SK-N-MC (cell line): ENCODE data around the gene TMEM174.
"Not testable (repeated sequence)": the region's sequence is repeated elsewhere in the genome, so short reads cannot be mapped to it uniquely, and the experiment has no call there.

Experiments used
- DNase-seq: peaks from one replicate; pipeline ENCODE4 v3.0.0-alpha.2; 2011; ENCODE audit warnings: low read depth, low spot score
- H3K27ac ChIP-seq: fragments of 200-600 bp; sonication (generic); 2 replicates; pipeline ENCODE4 v1.5.1; 2016; ENCODE audit warnings: mixed run types
- H3K36me3 ChIP-seq: fragments of 200-600 bp; sonication (generic); 2 replicates; pipeline ENCODE4 v1.6.1; 2017; ENCODE audit warnings: antibody characterized with exemption, low read length, mixed read lengths; ENCODE audit not compliant: insufficient read depth
- H3K4me3 ChIP-seq: fragments of 200-600 bp; sonication (generic); 2 replicates; pipeline ENCODE4 v1.5.1; 2016
- H3K9ac ChIP-seq: fragments of 200-600 bp; sonication (generic); 2 replicates; pipeline ENCODE4 v1.8.0; 2017; ENCODE audit warnings: mixed run types, mixed read lengths; ENCODE audit not compliant: insufficient read length
- H3K9me3 ChIP-seq: fragments of 200-600 bp; sonication (generic); 2 replicates; pipeline ENCODE4 v1.6.1; 2017; ENCODE audit warnings: low read depth, mild to moderate bottlenecking, antibody characterized with exemption, low read length, moderate library complexity, mixed read lengths
- EZH2 ChIP-seq: fragments of 200-600 bp; sonication (generic); IDR thresholded peaks from one replicate; pipeline ENCODE4 v1.6.1; 2017; ENCODE audit warnings: antibody characterized with exemption
- FOXP2 ChIP-seq: optimal IDR thresholded peaks from 2 replicates; pipeline ENCODE3; 2011; ENCODE audit warnings: mild to moderate bottlenecking, moderate library complexity; ENCODE audit not compliant: insufficient read depth; ENCODE audit errors: extremely low read length, control extremely low read depth
- POLR2AphosphoS5 ChIP-seq: IDR thresholded peaks from 2 replicates; pipeline ENCODE4 v1.6.1; 2012; ENCODE audit warnings: mild to moderate bottlenecking, low read depth, low read length, borderline replicate concordance

Gene TMEM174

GRCh38 chr5:73205305-73205704 lies 32.3 kb downstream of the TMEM174 start:
- H3K27ac ChIP-seq, result no peak overlapping the region
- DNase-seq, result no peak

DNA sequence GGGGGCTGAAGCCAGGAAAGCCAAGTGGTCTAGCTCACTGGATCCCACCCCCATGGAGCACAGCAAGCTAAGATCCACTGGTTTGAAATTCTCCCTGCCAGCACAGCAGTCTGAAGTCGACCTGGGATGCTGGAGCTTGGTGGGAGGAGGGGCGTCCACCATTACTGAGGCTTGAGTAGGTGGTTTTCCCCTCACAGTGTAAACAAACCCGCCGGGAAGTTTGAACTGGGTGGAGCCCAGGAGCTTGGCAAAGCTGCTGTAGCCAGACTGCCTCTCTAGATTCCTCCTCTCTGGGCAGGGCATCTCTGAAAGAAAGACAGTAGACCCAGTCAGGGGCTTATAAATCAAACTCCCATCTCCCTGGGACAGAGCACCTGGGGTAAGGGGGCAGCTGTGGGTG lies 34.2 kb downstream of the TMEM174 start:
- not testable (repeated sequence) for H3K27ac ChIP-seq, H3K4me3 ChIP-seq, H3K9me3 ChIP-seq, H3K36me3 ChIP-seq, DNase-seq, H3K9ac ChIP-seq

More at GRCh38 chr5:73205305-73205704, 32.3 kb downstream of the TMEM174 start:
- TF ChIP-seq FOXP2 (no peak), POLR2AphosphoS5 (no peak), EZH2 (no peak)
- Histone ChIP-seq H3K9ac (no peak overlapping the region), H3K36me3 (no peaks in the 10 kb centered on the region), H3K4me3 (no peak overlapping the region), H3K9me3 (no peaks in the 10 kb centered on the region)

- H3K9me3 ChIP-seq, result not testable (repeated sequence)
Observed at GRCh38 chr5:73209075-73209474, 36.1 kb downstream of the TMEM174 start.

GRCh38 chr5:73212693-73213092 lies 39.7 kb downstream of the TMEM174 start:
- not testable (repeated sequence) for H3K9me3 ChIP-seq, H3K4me3 ChIP-seq, DNase-seq, H3K9ac ChIP-seq, H3K36me3 ChIP-seq, H3K27ac ChIP-seq

More at GRCh38 chr5:73209075-73209474, 36.1 kb downstream of the TMEM174 start:
- not testable (repeated sequence) for H3K36me3 ChIP-seq, DNase-seq, H3K9ac ChIP-seq, H3K4me3 ChIP-seq, H3K27ac ChIP-seq

DNA sequence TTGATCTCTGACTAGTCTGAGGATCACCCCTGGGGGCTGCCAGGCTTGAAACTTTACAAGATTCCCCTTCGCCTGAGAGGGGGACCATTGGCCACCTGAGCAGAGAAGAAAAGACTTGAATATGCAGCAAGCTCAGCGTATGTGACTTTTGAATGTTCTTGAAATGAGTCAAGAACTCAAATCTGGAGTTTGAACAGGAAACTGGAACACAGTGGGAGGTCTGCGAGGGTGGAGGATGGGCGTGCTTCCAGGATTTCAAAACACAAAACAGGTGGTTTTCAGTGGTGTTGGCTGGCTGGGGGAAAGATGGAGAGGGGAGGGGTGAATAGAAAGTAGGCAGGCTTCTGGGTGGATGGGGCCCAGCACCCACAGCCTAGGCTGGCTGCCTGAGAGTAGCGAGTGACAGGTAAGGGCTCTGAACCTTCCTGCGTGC lies 40.6 kb downstream of the TMEM174 start:
- peak; percentile 76 for DNase-seq
- TF ChIP-seq FOXP2 (peak; percentile 53), EZH2 (no peak), POLR2AphosphoS5 (no peak)
- H3K27ac ChIP-seq, result no peak overlapping the region
- no peak overlapping the region for H3K9ac ChIP-seq
- no peak overlapping the region for H3K4me3 ChIP-seq
- no peaks in the 10 kb centered on the region for H3K9me3 ChIP-seq
- no peaks in the 10 kb centered on the region for H3K36me3 ChIP-seq

GRCh38 chr5:73214306-73214705 lies 41.3 kb downstream of the TMEM174 start:
- H3K9me3 ChIP-seq, result no peaks in the 10 kb centered on the region
- H3K9ac ChIP-seq, result no peak overlapping the region
- no peak overlapping the region for H3K4me3 ChIP-seq
- TF ChIP-seq EZH2 (no peak), FOXP2 (no peak), POLR2AphosphoS5 (no peak)
- no peak for DNase-seq
- no peak overlapping the region for H3K27ac ChIP-seq
- no peaks in the 10 kb centered on the region for H3K36me3 ChIP-seq

DNA sequence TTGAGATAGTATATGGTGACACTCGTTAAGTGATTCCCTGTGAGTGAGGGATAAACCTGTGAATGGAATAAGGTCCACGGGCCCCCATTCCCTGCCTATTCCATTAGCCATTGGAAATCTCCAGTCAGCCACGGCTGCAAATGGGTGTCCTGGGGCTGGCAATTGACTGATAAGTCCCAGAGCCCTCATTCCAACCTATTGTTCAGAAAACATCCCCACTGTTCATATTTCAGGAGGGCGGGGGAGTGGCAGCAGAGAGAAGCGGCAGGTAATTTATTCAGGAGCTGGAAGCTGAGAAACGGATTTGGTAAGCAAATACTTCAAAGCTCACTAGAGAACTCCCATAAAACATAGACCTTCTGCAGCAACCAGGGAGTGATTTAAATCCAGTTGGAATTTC lies 42.0 kb downstream of the TMEM174 start:
- TF ChIP-seq FOXP2 (no peak), EZH2 (no peak), POLR2AphosphoS5 (no peak)
- H3K36me3 ChIP-seq, result no peaks in the 10 kb centered on the region
- H3K9ac ChIP-seq, result no peak overlapping the region
- no peak overlapping the region for H3K27ac ChIP-seq
- DNase-seq, result no peak
- H3K4me3 ChIP-seq, result peak overlapping the region; percentile 87; the same call in 1 of the 2 replicates
- H3K9me3 ChIP-seq, result no peaks in the 10 kb centered on the region

DNA sequence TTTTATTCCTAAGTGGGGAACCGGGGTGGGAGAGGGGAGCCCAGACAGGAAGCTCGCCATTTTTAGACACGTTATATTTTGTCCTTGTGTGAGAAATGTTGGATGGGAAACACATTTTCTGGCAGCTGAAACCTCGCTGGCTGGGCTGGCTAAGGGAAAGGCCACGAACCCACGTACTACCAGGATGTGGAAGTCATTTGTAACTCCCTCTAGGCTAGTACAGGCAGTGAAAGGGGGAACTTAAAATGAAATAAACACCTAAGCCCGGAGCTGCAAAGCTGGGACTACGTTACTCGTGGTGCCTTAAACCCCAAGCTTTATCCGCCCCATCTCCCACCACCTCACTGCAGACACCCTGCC lies 42.5 kb downstream of the TMEM174 start:
- Histone ChIP-seq H3K9ac (no peak overlapping the region), H3K4me3 (peak overlapping the region; percentile 87), H3K27ac (no peak overlapping the region)

DNA sequence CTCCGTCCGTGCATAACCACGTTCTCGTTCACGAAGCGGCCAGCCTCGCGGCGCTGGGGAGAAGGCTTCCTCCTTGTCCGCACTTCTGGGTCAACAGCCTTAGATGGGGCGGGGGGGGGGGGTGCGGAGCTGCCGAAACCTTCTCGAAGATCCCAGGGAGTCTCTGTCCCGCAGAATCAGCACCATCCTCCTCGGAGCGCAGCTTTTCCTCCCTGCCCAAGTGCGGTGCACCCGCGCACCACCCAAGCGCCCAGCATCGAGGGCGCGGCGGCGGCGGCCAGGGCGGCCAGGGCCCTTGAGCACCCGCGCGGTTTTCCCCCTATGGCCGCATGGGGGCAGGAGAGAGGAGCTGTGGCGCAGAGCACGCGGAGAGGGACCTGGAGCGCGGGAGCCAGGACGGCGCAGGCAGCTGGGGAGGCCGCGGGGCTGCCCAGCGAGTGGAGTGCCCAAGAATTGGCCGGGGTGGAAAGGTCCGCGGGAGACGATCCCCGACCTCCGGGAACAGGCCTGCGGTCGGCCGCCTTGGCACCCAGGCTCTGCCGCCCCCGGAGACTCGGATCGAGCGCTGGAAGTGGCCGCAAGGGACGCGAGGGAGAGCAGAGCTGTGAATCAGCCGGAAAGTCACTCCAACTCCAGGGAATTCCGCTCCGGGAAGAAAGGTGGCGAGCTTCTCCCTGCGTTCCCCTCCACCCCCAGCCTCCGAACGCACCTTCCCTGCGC lies 43.1 kb downstream of the TMEM174 start:
- no peak for DNase-seq
- H3K36me3 ChIP-seq, result no peaks in the 10 kb centered on the region
- no peaks in the 10 kb centered on the region for H3K9me3 ChIP-seq
- no peak overlapping the region for H3K27ac ChIP-seq
- TF ChIP-seq FOXP2, result no peak
- TF ChIP-seq POLR2AphosphoS5, result no peak; the same call in 1 of the 2 replicates
- TF ChIP-seq EZH2, result no peak
- peak overlapping the region; percentile 75 for H3K9ac ChIP-seq
- peak overlapping the region; percentile 87 for H3K4me3 ChIP-seq

More for the DNA sequence above, 42.5 kb downstream of the TMEM174 start:
- no peak for DNase-seq
- H3K36me3 ChIP-seq, result no peaks in the 10 kb centered on the region
- TF ChIP-seq EZH2, result no peak
- TF ChIP-seq FOXP2, result no peak
- TF ChIP-seq POLR2AphosphoS5, result no peak
- H3K9me3 ChIP-seq, result no peaks in the 10 kb centered on the region
